HG03103 (cell line): ENCODE measurements around the gene CXCL3.

Experiments used
- ATAC-seq: cut with Tn5 transposase; IDR thresholded peaks from one replicate; pipeline ENCODE4 v1.9.1; 2021; ENCODE audit warnings: low read depth; ENCODE audit not compliant: unreplicated experiment

Gene CXCL3

GRCh38 chr4:74016068-74016467, 22.4 kb downstream of the CXCL3 start:
- no peak for ATAC-seq

GRCh38 chr4:74015126-74015780, 23.2 kb downstream of the CXCL3 start:
- no peak for ATAC-seq

- no peak for ATAC-seq
These were observed 24.2 kb downstream of the CXCL3 start for GRCh38 chr4:74014332-74014731.

GRCh38 chr4:74013264-74013663, 25.2 kb downstream of the CXCL3 start:
- no peak for ATAC-seq

GRCh38 chr4:74012130-74012529, 26.4 kb downstream of the CXCL3 start:
- ATAC-seq, result no peak

- ATAC-seq, result no peak
These were observed 29.2 kb downstream of the CXCL3 start for GRCh38 chr4:74009307-74009706.

GRCh38 chr4:74006009-74006476, 32.4 kb downstream of the CXCL3 start:
- ATAC-seq, result no peak

- no peak for ATAC-seq
These were observed 33.0 kb downstream of the CXCL3 start for GRCh38 chr4:74005528-74005927.

- no peak for ATAC-seq
These were observed 33.8 kb downstream of the CXCL3 start for GRCh38 chr4:74004668-74005067.

- ATAC-seq, result no peak
These were observed 38.2 kb downstream of the CXCL3 start for GRCh38 chr4:74000301-74000700.

DNA sequence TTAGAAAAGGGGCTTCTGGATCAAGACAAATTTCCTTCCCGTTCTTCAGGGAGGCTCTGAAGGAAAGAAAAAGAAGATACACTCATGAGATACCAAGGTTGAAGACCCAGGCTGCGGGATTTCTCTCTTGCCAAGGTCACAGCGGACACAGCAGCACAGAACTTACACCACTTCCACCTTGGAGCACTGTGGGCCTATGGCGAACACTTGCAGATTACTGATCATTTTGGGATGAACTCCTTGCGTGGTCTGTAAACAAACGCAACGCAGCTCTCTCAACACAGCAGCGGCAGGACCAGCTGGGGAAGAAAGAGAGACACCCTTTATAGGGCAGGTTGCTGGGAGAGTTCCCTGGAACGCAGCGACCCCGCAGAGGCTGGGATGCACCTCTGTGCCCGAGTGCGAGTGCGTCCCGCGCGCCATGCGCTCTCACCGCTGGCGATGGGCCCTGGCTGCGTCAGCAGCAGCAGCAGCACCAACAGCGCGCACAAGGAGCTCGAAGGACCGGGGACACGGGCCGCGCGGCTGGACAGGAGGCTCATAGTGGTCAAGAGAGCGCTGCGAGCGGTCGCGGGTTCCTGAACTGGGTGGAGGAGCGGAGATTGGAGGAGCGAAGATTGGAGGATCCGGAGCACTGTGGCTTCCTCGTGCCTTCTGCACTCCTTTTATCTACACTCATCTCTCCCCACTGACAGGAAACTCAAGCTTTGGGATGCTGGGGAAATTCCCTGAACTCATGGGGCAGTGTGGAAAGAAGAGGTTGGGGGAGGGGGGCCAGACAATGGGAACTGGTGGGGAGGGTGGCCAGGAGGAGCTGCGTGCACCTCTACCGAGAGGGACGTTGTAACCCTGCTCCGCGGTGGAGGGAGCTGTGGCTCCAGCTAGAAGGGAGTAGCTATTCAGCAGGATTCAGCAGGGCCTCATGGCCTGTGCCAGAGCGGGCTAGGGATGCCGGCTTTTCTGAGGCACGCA, 40.2 kb downstream of the CXCL3 start, which contains the start of gene CXCL5:
Gene CXCL5, minus strand, starts transcription at position 638 of the 972 bp plus-strand sequence. Its CDS starts 96 bp downstream, at position 542.
- no peak for ATAC-seq

DNA sequence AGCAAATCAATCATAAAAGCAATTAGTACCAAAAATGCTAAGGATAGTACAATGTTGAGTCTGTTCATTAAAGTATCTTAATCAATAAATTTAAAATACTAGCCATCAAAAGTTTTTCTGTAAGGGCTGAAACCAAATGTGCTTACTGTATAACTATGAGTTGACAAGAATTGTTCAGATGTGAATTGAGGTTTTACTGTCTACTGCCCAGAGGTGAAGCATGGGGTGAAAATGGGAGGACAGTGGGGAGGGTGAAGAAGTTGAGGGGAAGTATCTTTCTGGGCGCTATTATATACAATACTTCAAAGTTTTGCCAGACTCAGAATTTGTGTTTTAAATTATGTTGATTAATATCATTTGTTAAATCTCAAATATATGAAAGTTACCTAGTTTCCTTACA, 46.4 kb downstream of the CXCL3 start:
- ATAC-seq, result no peak

GRCh38 chr4:73991742-73992000, 46.8 kb downstream of the CXCL3 start:
- ATAC-seq, result no peak

DNA sequence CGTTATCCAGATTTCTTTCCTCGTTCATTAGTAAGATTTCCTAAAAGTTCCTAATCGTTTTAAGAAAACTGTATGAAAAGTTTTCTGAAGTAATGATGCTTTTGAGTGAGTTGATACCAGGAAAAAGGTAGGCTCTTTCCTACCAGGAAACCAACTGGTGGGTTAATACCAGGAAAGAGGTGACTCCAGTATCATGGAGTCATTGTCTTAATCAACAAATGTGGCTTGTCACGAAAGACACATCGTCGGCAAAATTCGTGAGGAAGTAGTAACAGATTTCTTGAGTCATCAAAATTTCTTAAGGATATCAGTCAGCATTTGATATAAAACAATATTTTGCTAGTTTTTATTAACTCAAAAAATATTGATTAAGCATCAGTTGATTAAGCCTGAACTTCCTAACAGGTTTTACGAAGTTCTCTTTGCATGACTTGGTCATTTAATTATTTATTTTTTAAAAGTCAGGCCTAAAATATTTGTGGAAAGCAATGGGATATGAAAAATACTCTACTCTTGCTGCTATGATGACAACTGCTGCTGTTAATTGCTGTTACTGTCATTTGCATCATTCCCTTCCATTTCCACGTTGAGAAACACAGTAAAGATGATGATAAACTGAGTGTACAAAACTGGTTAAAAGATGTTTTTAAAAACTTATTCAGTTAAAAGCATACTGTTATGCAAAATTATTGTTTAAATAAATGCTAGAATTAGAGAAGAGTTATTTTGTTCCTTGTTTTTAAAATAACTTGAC, 47.3 kb downstream of the CXCL3 start:
- ATAC-seq, result no peak

DNA sequence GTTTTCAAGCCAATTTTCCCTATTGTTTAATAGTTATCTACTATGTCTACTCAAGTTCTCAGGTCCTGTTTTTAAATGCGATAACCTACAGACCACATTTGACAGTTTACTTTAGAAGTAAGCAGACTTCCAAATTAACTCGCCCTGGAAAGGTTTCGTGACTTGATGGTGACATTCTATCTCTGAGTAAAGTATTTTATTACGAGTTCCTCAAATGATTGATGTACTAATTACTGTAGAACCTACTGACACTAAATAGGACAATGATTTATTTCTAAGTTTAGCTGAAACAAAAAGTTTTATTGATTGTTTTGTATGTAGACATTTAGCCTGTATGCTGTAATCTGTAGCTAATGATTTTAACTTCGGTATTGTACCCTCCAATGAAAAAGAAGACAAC, 48.6 kb downstream of the CXCL3 start:
- no peak for ATAC-seq

DNA sequence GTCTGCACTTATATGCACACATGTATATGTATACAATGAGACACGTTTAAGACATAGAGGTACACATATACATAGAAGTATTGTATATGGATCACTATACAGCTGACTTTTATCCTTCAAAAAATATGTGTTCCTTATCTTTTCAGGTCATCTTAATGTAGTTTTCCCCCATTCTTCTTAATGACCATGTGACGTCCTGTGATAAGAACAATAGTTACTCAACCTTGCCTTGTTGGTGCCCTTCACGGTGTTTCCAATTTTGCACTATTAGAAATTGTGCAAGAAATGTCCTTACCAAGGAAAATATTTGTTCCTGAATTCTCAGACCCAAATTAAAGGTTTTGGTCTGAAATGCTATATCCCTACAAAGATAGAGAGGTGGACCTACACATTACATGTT, 49.5 kb downstream of the CXCL3 start:
- ATAC-seq, result no peak

- ATAC-seq, result no peak
These were observed 50.4 kb downstream of the CXCL3 start, which contains the start of gene PPBP for GRCh38 chr4:73988061-73988460. TSS of gene PPBP (minus strand) at chr4:73988190. CDS start at chr4:73988103, 87 bp downstream.
